HG02759 (cell line): ENCODE data around the gene SOCS2.

Experiments used
- ATAC-seq: cut with Tn5 transposase; IDR thresholded peaks from one replicate; pipeline ENCODE4 v1.9.1; 2021; ENCODE audit warnings: mild to moderate bottlenecking, moderate library complexity; ENCODE audit not compliant: unreplicated experiment

SOCS2 gene

GRCh38 chr12:93565760-93566159 lies 6.7 kb upstream of the SOCS2 start:
- ATAC-seq = no peak

GRCh38 chr12:93567174-93567573 lies 5.3 kb upstream of the SOCS2 start:
- no peak for ATAC-seq

- ATAC-seq = no peak
Observed at GRCh38 chr12:93568091-93568490, 4.4 kb upstream of the SOCS2 start.

GRCh38 chr12:93569301-93569655 lies 3.2 kb upstream of the SOCS2 start:
- ATAC-seq = no peak

GRCh38 chr12:93569656-93570551 lies 2.6 kb upstream of the SOCS2 start:
- peak; percentile 41 for ATAC-seq

- peak; percentile 50 for ATAC-seq
Observed at GRCh38 chr12:93570552-93571364, 1.7 kb upstream of the SOCS2 start.

GRCh38 chr12:93571365-93571924 lies 1.0 kb upstream of the SOCS2 start:
- ATAC-seq = peak; percentile 15

- ATAC-seq = no peak
Observed at GRCh38 chr12:93572712-93573551, 457 bp downstream of the SOCS2 start.

- no peak for ATAC-seq
Observed at GRCh38 chr12:93573552-93574223, 1.2 kb downstream of the SOCS2 start.

GRCh38 chr12:93577222-93577621 lies 4.7 kb downstream of the SOCS2 start:
- no peak for ATAC-seq

- no peak for ATAC-seq
Observed at GRCh38 chr12:93578221-93578620, 5.7 kb downstream of the SOCS2 start.

- ATAC-seq = no peak
Observed at GRCh38 chr12:93580682-93581081, 8.2 kb downstream of the SOCS2 start.

GRCh38 chr12:93581370-93581769 lies 8.9 kb downstream of the SOCS2 start:
- no peak for ATAC-seq

GRCh38 chr12:93582351-93582750 lies 9.9 kb downstream of the SOCS2 start:
- no peak for ATAC-seq

- ATAC-seq = no peak
Observed at GRCh38 chr12:93583627-93584392, 11.3 kb downstream of the SOCS2 start.

- ATAC-seq = no peak
Observed at GRCh38 chr12:93585247-93585646, 12.8 kb downstream of the SOCS2 start.

- ATAC-seq = no peak
Observed at GRCh38 chr12:93587611-93588010, 15.1 kb downstream of the SOCS2 start.

GRCh38 chr12:93589081-93589480 lies 16.6 kb downstream of the SOCS2 start:
- no peak for ATAC-seq

- peak; percentile 85 for ATAC-seq
Observed at GRCh38 chr12:93591137-93591868, 18.8 kb downstream of the SOCS2 start.
